Glutamatergic neuron (in vitro differentiated cells): Measurements from ENCODE around the gene ISG20. TPM values are rescaled to one million over a fixed set of nuclear protein-coding genes. Genes with fewer than 3 reads are reported as not detected.

Experiments
- DNase-seq: peaks from one replicate; pipeline ENCODE4 v3.0.0; 2022
- H3K27ac Mint-ChIP-seq: one replicate; pipeline ENCODE4 v1.8.0; 2020; ENCODE audit warnings: mild to moderate bottlenecking, mixed read lengths, inconsistent platforms; ENCODE audit not compliant: unreplicated experiment
- H3K27me3 Mint-ChIP-seq: one replicate; pipeline ENCODE4 v1.8.0; 2020; ENCODE audit warnings: mild to moderate bottlenecking, moderate library complexity, mixed read lengths, inconsistent platforms; ENCODE audit not compliant: unreplicated experiment
- H3K36me3 Mint-ChIP-seq: one replicate; pipeline ENCODE4 v1.8.0; 2020; ENCODE audit warnings: mild to moderate bottlenecking, mixed read lengths, inconsistent platforms; ENCODE audit not compliant: unreplicated experiment
- H3K4me1 Mint-ChIP-seq: one replicate; pipeline ENCODE4 v1.8.0; 2020; ENCODE audit warnings: mild to moderate bottlenecking, low read depth, mixed read lengths, inconsistent platforms; ENCODE audit not compliant: unreplicated experiment
- H3K4me3 Mint-ChIP-seq: one replicate; pipeline ENCODE4 v1.8.0; 2020; ENCODE audit warnings: mild to moderate bottlenecking, mixed read lengths, inconsistent platforms; ENCODE audit not compliant: unreplicated experiment
- H3K9me3 Mint-ChIP-seq: one replicate; pipeline ENCODE4 v1.8.0; 2020; ENCODE audit warnings: mild to moderate bottlenecking, moderate library complexity, mixed read lengths, inconsistent platforms; ENCODE audit not compliant: unreplicated experiment
- CTCF ChIP-seq: fragments of 200-600 bp; sonication (generic); IDR thresholded peaks from one replicate; pipeline ENCODE4 v1.5.0; 2021; ENCODE audit not compliant: partially characterized antibody, unreplicated experiment
- total RNA-seq: library from RNA; stranded (reverse); fragmentation: NEBNext Ultra II Directional; extraction: Animal tissue kit (Norgen Biotek cat#: 25700); gene quantifications from one replicate; pipeline ENCODE4 v1.2.1, GENCODE V29; 2021; ENCODE audit not compliant: unreplicated experiment

Gene ISG20
- total RNA-seq, 1 donor from 2014 or later, result 1.1 TPM

DNA sequence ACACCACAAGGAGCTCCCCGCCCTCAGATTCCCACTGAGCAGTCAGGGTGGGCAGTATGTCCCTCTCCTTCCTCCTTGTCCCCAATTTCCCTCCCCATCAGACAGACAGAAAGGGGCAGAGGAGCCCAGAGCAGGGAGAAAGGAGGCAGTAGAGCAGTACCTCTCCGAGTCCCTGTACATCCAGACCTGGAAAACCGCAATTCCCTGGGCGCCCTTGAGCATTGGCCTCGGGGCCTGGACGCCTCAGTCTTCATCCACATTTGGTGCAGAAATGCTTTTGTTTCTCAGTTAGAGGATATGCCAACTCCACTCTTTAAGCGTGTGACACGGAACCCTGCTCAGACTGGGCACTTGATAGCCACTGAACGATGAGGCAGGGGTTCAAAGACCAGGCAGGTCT is 5.9 kb downstream of the ISG20 start:
- TF ChIP-seq CTCF, result no peak
- peaks cover 3% of the 10 kb centered on the region for H3K9me3 Mint-ChIP-seq
- no peak overlapping the region for H3K27ac Mint-ChIP-seq
- peaks cover 6% of the 10 kb centered on the region for H3K4me1 Mint-ChIP-seq
- H3K36me3 Mint-ChIP-seq, result no peaks in the 10 kb centered on the region
- H3K27me3 Mint-ChIP-seq, result peaks cover 3% of the 10 kb centered on the region
- no peak for DNase-seq
- no peak overlapping the region for H3K4me3 Mint-ChIP-seq

GRCh38 chr15:88645171-88646087 is 6.6 kb downstream of the ISG20 start:
- Mint-ChIP-seq H3K4me3 (no peak overlapping the region), H3K27ac (no peak overlapping the region), H3K9me3 (peaks cover 3% of the 10 kb centered on the region), H3K27me3 (no peaks in the 10 kb centered on the region), H3K36me3 (no peaks in the 10 kb centered on the region), H3K4me1 (peaks cover 6% of the 10 kb centered on the region)
- no peak for DNase-seq
- TF ChIP-seq CTCF, result no peak

- H3K4me3 Mint-ChIP-seq, result no peak overlapping the region
- H3K9me3 Mint-ChIP-seq, result peaks cover 3% of the 10 kb centered on the region
- peaks cover 6% of the 10 kb centered on the region for H3K4me1 Mint-ChIP-seq
- H3K27me3 Mint-ChIP-seq, result no peaks in the 10 kb centered on the region
- H3K27ac Mint-ChIP-seq, result no peak overlapping the region
- H3K36me3 Mint-ChIP-seq, result no peaks in the 10 kb centered on the region
- DNase-seq, result no peak
- no peak for TF ChIP-seq CTCF
Measured at GRCh38 chr15:88646088-88646405, 7.2 kb downstream of the ISG20 start.

DNA sequence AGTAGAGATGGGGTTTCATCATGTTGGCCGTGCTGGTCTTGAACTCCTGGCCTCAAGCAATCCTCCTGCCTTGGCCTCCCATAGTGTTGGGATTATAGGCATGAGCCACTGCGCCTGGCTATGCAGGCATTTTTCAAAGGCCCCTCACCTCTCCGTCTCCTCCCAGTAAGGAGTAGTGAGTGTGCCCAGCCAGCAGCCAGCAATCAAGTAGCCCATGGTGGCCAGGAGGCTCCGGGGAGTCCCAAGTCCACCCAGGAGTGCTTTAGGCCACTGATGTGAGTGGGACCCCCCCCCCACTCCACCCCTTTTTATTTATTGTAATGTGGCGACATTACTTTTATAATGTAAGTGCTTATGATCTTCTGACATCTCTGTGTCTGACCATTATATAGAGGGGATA is 8.1 kb downstream of the ISG20 start:
- Mint-ChIP-seq H3K4me1 (peaks cover 6% of the 10 kb centered on the region), H3K36me3 (no peaks in the 10 kb centered on the region), H3K9me3 (peaks cover 3% of the 10 kb centered on the region), H3K27ac (no peak overlapping the region), H3K27me3 (no peaks in the 10 kb centered on the region), H3K4me3 (no peak overlapping the region)
- no peak for DNase-seq
- TF ChIP-seq CTCF, result no peak

- Mint-ChIP-seq H3K9me3 (peaks cover 3% of the 10 kb centered on the region), H3K4me3 (no peak overlapping the region), H3K36me3 (no peaks in the 10 kb centered on the region), H3K27me3 (no peaks in the 10 kb centered on the region), H3K4me1 (peaks cover 6% of the 10 kb centered on the region), H3K27ac (peak overlapping the region; percentile 5)
- no peak for TF ChIP-seq CTCF
- no peak for DNase-seq
Measured at GRCh38 chr15:88647351-88648105, 8.7 kb downstream of the ISG20 start.
